TTC549 (cell line): ENCODE data around the gene MAD2L2.

Experiments
- FAIRE-seq: peaks from 2 replicates; lab custom pipeline; 2012; peaks lifted over from hg19 to GRCh38; lab: Jason Lieb, UNC

The MAD2L2 gene

DNA sequence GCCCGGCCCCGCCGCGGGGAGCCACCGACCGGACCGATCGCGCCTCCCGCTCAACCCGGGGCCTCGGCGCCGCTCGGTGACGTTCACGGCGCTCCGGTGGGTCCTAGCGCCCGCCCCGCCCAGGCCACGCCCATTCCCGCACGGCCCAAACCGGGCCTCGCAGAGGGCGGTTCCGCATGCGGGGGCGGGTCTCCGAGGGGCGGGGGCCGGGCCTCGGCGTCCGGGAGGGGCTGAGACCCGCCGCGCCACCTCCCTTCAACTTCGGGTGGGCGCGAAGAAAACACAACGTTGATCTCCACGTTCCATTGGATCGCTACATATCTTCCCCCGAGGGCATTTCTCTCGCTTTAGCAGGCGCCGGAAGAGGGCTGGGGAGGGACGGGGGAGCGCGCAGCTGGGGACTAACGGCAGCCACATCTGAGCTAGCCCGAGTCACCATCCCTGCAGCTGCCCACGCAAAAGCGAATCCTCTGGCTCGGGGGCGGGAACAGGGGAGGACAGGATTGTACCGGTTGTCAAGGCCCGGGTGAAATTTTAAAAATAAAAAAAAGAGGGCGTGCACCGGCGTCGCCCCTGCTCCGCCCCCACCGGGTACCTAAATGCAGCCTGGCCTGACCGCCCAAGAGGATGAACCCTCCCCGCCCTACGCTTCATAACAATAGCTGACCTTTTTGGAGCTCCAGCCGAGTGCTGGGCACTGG is at the start of gene MAD2L2:
TSS of gene MAD2L2 (minus strand) at position 78 of the 701 bp plus-strand sequence. CDS start 547 bp downstream, outside the sequence.
- no peak for FAIRE-seq

DNA sequence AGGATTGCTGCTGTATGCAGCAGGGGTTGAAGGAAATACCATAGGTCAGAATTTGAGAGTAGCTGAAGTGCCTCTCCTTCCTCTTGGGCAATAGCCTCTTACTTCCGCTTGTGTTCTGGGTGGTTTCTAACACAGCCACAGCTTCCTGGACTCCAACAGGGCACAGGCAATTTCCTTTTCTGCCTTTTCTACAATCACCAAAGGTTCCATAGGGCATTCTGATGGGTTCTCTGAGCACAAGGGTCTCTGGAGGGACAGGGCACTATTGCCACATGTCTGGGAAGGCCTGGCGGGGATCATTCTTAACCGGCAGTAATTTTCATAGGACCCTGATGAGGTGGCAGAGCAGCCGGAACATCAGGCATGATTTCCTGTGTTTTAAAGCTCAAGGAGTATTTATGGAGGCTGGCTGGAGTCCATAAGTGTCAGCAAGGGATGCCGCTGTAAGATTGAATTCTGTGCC is 49.5 kb upstream of the MAD2L2 start:
- no peak for FAIRE-seq

DNA sequence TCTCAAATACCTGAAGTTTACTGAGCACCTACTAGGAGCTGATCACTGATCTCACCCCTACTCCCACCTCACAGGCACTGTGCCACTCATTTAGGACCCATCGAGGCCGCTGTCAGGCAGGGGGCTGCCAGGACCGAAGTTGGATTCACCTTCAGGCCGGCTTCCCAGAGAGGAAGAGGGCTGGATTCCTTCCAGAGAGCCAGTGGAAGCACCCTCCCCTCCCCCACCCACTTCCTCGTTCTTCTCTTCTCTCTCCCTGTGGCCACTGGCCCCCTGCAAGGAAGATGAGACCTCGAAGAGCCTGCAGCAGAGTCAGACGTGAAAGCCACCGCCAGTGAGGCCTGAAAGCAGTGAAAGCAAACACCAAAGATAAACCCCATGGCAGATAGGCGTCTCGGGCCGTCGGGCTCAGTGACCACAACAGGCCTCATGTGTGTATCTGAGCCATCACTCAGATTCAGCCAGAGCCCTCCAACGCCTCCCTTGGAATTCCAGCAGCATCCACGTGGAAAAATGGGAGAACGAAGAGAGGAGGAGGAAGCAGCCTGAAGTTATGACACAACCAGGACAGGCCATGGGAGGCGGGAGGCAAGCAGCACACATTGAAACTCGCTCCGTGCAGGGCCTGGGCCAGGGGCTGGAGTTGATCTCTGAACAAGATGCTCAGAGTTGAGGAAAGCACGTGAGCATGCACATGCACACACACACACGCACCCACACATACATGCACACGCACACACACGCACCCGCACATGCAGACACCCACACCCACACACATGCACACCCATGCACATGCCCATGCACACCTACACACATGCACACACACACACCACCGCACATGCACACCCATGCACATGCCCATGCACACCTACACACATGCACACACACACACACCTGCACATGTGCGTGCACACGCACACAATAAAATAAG is 48.8 kb upstream of the MAD2L2 start:
- FAIRE-seq, result no peak

DNA sequence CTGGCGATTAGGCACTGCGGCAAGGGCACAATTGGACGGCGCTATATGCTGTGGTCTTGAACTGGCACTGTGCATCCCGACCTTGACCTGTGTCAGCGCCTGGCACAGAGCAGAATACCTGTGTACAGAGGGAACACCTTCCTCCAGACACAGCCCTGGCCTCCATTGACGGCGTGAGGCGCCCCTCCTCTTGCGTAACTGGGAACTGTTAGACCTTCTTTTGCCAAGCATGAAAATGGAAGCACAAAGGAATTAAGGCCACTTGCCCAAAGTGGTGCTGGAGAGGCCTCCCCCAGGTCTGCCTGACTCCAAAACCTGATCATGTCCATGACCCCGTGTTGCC is 48.2 kb upstream of the MAD2L2 start:
- no peak for FAIRE-seq

DNA sequence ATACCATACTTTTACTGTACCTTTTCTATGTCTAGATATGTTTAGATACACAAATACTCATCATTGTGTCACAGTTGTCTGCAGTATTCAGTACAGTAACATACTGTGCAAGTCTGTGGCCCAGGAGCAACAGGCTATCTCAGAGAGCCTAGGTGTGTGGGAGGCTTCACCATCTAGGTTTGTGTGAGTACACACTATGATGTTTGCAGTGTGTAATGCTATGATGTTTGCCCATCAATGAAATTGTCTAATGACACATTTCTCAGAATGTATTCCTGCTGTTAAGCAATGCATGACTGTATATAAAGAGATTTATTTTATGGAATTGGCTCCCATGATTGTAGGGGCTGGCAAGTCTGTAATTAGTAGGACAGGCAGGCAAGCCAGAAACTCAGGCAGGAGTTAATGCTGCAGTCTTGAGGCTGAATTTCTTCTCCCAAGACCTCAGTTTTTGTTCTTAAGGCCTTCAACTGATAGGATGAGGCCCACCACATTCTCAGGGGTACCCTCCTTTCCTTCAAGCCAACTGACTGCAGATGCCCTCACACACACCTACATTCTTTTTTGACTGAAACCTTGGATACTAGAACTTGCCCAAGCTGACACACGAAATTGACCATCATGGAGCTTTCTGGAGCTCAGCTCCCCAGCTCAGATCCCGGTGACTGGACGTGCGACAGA is 47.3 kb upstream of the MAD2L2 start:
- FAIRE-seq, result no peak

DNA sequence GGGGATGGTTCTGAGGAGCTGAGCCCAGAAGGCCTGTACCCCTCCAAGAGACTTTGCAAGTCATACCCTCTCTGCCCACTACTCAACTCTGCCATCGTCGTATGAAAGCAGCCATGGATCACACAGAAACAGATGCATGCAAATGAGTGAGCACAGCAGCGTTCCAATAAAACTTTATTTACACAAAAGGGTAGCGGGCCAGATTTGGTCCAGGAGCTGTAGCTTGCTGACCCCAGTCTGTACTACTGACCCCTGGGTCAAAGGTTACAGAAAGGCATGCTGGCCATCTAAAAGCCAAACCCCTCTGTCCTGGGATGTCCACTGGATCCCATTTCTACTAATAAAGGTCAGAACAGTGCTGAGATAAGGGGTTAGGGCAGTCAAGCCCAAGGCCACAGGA is 46.2 kb upstream of the MAD2L2 start:
- FAIRE-seq, result no peak

DNA sequence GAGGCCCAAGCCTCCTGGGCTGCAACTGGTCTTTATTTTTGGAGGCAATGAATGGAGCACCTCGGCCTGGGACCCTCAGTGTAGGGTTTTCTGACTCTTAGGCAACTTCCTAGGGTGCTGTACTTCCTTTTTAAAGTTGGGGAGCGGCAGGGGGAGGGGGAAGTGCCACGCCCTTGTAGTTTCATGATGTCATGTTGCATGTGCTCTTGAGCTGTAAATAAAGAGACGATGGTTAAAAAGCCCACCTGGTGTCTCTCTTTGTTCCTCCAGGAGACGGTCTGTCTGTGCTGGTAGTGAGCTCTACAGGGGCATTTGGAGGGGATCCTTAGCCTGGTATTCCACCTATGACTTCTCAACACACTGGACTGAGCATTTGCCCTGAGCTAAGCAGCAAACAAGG is 44.7 kb upstream of the MAD2L2 start:
- no peak for FAIRE-seq

DNA sequence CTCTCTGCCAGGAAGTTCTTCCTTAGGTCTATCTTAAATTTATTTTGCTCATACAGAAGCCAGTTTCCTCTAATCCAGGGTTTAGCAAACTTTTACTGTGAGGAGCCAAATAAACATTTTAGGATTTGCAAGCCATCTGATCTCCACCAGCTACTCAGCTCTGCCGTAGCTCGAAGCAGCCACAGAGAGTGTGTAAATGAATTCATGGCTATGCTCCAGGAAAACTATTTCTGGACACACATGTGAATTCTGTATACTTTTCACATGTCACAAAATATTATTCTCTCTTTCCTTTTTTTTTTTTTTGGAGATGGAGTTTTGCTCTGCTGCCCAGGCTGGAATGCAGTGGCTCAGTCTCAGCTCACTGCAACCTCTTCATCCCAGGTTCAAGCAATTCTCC is 41.6 kb upstream of the MAD2L2 start:
- FAIRE-seq, result no peak

DNA sequence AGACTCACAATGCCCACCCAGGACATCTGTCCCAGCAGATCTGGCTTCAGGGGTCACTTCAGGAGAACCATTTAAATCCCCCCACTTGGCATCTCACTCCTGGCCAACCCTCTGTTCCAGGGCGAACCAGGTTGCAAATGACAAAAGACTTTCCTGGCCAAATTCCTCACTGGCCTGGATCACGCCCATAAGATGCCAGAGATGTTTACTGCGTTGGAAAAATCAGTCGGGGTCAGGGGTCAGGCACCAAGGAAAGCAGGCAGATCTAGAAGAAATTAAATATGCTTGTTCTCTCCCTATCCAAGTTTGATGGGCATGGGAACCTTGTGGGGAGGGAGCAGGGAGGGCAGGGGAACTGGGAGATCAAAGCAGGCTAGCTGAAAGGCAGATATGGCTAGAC is 40.4 kb upstream of the MAD2L2 start:
- no peak for FAIRE-seq

DNA sequence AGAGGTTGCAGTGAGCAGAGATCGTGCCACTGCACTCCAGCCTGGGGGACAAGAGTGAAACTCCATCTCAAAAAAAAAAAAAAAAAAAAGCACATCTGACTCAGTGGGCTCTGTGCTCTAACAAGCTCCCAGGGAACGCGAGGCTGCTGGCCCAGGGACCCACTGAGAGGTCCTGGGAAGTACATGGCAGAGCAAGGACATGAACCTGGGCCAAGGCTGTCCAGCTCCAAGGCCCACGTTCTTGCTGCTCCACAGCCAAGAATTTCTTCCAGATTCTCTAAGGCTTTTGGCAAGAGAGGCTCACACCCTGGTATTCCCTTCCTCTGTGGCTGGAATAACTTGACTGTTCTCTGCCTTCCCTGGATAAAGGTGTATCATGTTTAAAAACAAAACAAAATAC is 39.6 kb upstream of the MAD2L2 start:
- FAIRE-seq, result no peak

DNA sequence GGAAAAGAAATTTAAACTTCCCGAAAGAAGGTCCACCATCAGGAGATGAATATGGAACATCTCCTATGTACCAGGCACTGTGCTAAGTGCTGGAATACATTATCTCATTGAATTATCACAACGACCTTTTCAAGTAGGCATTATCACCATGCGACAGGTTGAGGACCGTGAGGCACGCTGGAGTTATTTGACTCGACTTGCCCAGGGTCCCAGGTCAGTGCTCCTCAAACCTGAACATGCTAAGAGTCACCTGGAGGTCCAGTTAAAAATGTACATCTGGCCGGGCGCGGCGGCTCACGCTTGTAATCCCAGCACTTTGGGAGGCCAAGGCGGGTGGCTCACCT is 39.1 kb upstream of the MAD2L2 start:
- FAIRE-seq, result no peak

DNA sequence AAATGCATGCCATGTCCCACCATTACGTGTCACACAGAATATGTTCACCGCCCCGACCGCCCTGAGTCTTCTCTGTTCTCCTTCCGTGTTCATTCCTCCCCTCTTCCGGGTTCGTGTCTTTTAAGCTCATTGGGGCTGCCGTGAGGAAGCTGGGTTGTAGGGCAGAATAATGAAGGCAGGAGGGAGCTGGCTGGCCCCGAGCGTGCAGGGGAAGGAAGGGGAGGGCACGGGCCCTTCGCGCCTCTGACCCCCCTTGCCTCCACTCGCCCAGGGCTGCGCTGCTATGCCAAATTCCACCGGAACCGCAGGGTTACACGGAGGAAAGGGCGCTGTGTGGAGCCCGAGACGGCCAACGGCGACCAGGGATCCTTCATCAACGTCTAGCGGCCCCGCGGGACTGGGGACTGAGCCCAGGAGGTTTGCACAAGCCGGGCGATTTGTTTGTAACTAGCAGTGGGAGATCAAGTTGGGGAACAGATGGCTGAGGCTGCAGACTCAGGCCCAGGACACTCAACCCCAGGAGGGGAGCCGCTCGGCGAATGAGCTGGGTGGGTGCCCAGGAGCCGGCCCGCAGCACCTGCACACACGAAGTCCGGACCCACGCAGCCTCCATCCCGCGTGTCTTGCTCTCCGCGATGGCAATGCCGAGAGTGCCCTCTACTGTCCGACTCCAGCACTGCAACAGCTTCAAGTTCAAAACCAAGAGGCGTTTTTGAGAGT is 38.5 kb upstream of the MAD2L2 start:
- no peak for FAIRE-seq

DNA sequence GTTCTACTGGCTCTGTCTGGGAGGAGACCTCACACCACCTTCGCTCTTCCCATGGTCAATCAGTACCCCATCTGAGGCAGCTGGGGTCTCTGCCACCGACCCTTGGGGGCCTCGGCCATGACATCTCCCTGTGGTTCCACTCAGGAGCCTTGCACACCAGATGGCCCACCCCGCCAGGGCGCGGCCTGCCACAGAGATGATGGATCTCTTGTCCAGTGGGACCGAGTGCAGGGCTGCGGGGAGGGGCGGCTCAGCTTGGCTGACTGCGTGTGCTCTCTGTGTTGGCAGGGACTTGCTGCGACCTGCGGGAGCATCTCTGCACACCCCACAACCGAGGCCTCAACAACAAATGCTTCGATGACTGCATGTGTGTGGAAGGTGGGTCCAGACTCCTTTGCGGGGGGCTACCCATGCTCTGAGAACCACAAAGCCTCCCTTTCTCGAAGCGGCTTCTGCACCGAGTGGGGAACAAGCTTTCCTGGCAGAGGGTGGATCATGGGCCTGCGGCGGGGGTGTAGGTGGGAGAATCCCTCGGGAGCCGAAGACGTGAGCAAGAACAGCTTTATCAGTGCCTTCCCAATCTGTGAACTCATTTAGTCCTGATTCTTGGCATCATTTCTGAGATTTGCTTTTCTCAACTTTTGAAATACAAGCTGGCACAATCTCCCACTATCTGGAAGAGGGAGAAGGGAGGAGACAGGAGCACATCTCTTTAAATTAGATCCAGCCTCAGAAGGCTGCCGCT is 34.1 kb upstream of the MAD2L2 start:
- FAIRE-seq, result no peak

DNA sequence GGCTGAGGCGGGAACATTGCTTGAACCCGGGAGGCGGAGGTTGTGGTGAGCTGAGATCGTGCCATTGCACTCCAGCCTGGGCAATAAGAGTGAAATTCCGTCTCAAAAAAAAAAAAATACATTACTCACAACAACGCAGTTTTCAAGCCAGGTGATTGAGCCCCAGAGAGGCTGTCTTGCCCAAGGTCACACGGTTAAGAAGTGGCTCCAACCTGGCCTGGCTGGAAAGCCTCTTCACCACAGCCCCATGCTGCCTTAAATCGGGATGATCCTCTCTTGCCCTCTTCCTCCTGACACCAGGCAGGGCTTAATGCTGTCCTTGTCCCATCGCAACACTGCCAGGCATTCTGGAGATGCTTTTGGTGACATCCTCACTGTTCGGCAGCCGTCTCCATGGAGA is 32.1 kb upstream of the MAD2L2 start:
- no peak for FAIRE-seq

DNA sequence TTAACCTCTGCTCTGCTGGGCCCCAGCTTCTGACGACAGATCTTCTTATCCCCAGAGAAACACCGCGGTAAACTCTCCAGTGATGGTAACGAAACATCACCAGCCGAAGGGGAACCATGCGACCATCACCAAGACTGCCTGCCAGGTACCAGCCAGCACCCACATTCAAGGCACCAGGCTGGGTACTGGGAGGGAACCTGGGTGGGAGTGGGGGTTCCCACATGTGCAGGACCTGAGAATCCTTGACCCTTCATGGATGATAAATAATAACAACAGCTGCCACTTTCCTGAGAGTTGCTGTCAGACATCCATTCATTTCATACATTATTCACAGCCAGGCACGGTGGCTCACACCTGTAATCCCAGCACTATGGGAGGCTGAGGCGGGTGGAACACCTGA is 31.3 kb upstream of the MAD2L2 start:
- FAIRE-seq, result no peak

DNA sequence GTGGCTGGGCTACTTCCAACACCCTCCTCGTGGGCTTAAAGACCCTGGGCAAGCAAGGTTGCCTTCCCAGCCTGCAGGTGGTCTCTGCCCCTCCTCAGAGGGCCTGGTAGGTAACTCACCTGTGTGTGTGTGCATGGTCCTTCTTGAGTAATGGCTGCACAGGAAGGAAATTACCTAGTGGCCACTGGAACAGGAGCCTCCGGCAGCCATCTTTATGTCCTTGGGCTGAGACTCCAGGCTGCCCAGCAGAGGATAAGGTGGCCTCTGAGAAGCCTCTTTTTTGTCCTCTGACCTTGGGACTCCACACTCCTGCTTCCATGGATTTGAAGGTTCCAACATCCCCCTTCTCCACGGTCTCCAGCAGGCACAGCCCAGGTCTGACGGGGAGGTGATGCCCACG is 30.5 kb upstream of the MAD2L2 start:
- FAIRE-seq, result no peak

DNA sequence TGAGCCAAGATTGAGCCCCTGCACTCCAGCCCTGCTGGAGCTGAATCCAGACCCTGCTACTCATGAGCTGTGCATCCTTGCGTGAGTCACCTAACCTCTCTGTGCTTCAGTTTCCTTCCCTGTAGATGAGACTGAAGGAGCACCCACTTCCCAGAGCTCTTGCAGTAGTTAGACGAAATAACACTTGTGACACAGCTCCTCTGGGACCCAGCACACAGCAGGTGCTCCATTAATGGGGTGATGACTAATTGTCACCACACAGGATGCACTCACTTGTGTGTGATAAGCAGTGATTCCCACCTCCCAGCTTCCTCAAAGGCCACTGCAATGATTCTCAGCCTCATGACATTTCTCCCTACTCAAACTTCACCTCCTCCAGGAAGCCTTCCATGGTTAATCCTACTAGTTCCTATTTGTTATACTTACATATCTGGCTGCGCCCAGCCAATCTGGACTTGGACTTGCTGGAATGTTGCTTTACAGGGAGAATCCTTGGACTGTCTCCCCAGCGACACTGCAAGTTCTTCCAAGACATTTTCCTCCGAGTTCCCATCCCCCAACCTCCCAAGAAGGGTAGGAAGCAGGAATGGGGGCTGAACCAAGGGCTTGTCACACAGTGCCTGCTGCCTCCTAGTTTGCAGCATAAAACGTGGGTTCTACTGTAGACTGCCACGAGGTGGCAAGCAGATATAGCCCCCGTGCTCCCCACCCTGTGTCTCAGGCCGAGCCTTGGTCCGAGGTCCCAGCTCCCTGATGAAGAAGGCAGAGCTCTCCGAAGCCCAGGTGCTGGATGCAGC is 27.8 kb upstream of the MAD2L2 start:
- FAIRE-seq, result no peak

DNA sequence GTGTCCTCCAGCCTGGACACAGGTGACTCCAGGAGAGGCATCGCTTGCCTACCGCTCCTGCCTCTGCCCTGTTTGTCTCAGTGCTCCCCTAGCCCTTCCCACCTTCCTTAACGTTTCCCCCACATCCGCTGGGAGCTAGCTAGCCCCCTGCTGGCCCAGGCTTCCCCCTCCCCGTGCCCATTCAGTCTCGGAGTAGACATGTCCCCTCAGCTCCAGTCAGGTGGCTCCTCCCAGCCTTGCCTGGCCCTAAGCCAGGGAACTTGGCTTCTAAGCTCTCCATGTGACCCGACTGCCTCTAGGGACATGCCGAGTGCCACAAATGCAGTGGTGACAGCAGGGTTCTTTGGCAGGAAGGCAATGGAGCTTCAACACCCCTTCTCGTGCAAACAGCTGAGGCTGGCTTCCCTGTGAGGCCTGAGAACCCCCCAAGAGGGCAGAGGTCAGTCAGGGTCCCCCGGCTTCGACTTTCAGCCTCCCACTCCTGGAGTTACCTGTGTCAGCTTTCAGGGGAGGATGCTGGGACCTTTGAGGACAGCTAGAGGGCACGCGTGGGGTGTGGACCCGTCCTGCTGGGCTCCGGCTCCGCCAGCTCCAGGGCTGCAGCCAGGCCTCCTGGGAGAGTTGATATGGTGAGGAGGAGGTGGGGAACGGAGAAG is 26.8 kb upstream of the MAD2L2 start:
- no peak for FAIRE-seq

DNA sequence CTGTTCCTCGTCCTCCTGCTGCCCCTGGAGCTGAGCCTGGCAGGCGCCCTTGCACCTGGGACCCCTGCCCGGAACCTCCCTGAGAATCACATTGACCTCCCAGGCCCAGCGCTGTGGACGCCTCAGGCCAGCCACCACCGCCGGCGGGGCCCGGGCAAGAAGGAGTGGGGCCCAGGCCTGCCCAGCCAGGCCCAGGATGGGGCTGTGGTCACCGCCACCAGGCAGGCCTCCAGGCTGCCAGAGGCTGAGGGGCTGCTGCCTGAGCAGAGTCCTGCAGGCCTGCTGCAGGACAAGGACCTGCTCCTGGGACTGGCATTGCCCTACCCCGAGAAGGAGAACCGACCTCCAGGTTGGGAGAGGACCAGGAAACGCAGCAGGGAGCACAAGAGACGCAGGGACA is 25.3 kb upstream of the MAD2L2 start:
- FAIRE-seq, result no peak

DNA sequence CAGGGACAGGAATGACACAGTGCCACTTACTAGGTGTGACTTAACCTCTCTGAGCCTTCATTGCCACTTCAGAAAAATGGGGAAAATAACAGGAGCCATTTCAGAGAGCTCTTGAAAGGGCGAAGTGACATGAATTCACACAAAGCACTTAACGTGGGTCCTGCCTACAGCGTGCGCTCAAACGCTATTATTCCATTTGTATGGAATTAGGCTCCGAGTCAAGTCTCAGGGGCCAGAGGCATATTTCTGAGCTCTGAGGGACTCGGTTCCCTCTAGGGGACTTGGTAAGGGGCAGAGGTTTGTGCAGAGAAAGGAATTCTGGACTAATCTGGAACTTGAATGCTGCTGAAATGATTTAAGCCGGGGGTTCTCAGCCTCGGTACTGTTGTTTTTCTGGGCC is 24.6 kb upstream of the MAD2L2 start:
- no peak for FAIRE-seq
